ENCODE data around the gene CCDC9.

DNA sequence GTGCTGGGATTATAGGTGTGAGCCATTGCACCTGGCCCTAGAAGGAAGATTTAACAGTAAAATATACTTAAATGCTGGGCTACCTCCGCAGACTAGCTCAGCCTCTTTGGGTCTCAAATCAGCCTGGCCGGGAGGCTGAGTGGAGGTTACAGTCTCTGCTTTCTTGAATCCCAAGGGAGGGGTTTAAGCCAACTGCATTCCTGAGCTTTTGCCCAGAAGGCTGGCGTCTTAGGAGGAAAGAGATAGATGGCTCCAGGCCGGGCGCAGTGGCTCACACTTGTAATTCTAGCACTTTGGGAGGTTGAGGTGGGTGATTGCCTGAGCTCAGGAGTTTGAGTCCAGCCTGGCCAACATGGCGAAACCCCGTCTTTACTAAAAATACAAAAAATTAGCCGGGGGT lies 52.7 kb downstream of the CCDC9 start:
- TF ChIP-seq, protein P1, sequence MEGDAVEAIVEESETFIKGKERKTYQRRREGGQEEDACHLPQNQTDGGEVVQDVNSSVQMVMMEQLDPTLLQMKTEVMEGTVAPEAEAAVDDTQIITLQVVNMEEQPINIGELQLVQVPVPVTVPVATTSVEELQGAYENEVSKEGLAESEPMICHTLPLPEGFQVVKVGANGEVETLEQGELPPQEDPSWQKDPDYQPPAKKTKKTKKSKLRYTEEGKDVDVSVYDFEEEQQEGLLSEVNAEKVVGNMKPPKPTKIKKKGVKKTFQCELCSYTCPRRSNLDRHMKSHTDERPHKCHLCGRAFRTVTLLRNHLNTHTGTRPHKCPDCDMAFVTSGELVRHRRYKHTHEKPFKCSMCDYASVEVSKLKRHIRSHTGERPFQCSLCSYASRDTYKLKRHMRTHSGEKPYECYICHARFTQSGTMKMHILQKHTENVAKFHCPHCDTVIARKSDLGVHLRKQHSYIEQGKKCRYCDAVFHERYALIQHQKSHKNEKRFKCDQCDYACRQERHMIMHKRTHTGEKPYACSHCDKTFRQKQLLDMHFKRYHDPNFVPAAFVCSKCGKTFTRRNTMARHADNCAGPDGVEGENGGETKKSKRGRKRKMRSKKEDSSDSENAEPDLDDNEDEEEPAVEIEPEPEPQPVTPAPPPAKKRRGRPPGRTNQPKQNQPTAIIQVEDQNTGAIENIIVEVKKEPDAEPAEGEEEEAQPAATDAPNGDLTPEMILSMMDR (IDR thresholded peaks at IDR 0.05) = no peak
- TF ChIP-seq EP300 (IDR thresholded peaks at IDR 0.05) (no peak), POLR2A (IDR thresholded peaks at IDR 0.05) (no peak)
